Endothelial cell of umbilical vein (primary cell): ENCODE data around the gene ASB7.

Source experiments
- CTCF ChIP-seq, 2 donors: IDR thresholded peaks; 1 replicate in 1 of 2; 2 replicates in 1 of 2; pipeline ENCODE4 v1.5.1; 2011; ENCODE audit warnings: low read length in 2 of 2, mild to moderate bottlenecking in 2 of 2, moderate library complexity in 2 of 2, control low read depth in 1 of 2, inconsistent platforms in 1 of 2, low read depth in 1 of 2; ENCODE audit not compliant: insufficient read depth in 1 of 2; ENCODE audit errors: extremely low read depth in 1 of 2
- EZH2 ChIP-seq: IDR thresholded peaks from 2 replicates; pipeline ENCODE4 v1.6.1; 2012; ENCODE audit warnings: borderline replicate concordance, low read depth, mild to moderate bottlenecking, moderate library complexity, low read length, inconsistent platforms; ENCODE audit not compliant: severe bottlenecking

GRCh38 chr15:100570275-100570674 lies 32.1 kb upstream of the ASB7 start:
- no peak for TF ChIP-seq CTCF (IDR thresholded peaks at IDR 0.05; ENCODE audit: extremely low read depth in 1 of 2, insufficient read depth in 1 of 2, low read depth in 1 of 2, low read length in 2 of 2)
- TF ChIP-seq EZH2: no peak
